Measurements from ENCODE around the gene CASP2.
"Not testable (repeated sequence)": the region's sequence is repeated elsewhere in the genome, so short reads cannot be mapped to it uniquely, and the experiment has no call there.

Gene CASP2

GRCh38 chr7:143265017-143265693, 23.0 kb upstream of the CASP2 start:
- DNase-seq, result no peak

- no peak for DNase-seq
Measured at GRCh38 chr7:143269251-143269650, 18.9 kb upstream of the CASP2 start.

- no peak for DNase-seq
Measured at GRCh38 chr7:143271240-143271639, 16.9 kb upstream of the CASP2 start.

GRCh38 chr7:143272871-143273270, 15.3 kb upstream of the CASP2 start:
- DNase-seq, result no peak

GRCh38 chr7:143279186-143280098, 8.7 kb upstream of the CASP2 start:
- DNase-seq, result no peak

GRCh38 chr7:143280160-143280559, 8.0 kb upstream of the CASP2 start:
- DNase-seq, result no peak

GRCh38 chr7:143280566-143280965, 7.6 kb upstream of the CASP2 start:
- no peak for DNase-seq

DNA sequence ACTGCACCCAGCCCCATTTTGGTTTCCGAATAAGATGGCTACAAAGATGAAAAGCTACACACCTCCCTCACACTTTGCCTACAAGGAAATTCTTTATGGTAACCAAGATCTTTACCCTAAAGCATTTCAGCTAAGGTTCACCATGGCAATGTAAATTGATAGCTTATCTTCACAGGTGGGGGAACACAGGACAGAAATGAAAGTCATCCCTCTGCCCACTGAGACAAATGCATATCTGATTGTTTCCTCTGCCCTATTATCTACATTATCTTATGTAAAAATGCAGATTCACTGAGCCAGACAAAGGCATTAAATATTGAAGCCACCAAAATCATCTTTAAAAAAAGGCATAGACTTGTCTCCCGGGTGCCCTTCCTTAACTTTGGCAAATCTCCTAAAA, 6.6 kb upstream of the CASP2 start:
- no peak for DNase-seq

DNA sequence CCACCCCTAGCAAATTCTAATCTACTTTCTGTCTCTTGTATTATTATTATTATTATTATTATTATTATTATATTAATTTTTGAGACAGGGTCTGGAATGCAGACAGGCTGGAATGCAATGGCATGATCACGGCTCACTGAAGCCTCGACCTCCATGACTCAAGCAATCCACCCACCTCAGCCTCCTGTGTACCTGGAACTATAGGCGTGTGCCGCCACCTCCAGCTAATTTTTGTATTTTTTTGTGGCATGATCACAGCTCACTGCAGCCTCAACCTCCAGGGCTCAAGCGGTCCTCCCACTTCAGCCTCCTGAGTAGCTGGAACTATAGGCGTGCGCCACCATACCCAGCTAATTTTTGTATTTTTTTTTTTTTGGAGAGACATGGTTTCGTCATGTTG, 6.0 kb upstream of the CASP2 start:
- no peak for DNase-seq

- DNase-seq, result no peak
Measured at GRCh38 chr7:143283381-143283780, 4.8 kb upstream of the CASP2 start.

GRCh38 chr7:143284591-143285469, 3.3 kb upstream of the CASP2 start, which contains the start of gene TMEM139:
TSS of gene TMEM139 (plus strand) at chr7:143284958. CDS start at chr7:143285958, 1,000 bp downstream.
- no peak for DNase-seq

- DNase-seq, result no peak
Measured at GRCh38 chr7:143285470-143285778, 2.7 kb upstream of the CASP2 start.

- DNase-seq, result no peak
Measured at GRCh38 chr7:143285806-143286521, 2.2 kb upstream of the CASP2 start.

DNA sequence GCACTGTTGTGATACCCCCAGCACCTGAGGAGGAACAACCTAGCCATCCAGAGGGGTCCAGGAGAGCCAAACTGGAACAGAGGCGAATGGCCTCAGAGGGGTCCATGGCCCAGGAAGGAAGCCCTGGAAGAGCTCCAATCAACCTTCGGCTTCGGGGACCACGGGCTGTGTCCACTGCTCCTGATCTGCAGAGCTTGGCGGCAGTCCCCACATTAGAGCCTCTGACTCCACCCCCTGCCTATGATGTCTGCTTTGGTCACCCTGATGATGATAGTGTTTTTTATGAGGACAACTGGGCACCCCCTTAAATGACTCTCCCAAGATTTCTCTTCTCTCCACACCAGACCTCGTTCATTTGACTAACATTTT, 1.6 kb upstream of the CASP2 start:
- no peak for DNase-seq

GRCh38 chr7:143287339-143287934, 714 bp upstream of the CASP2 start:
- DNase-seq, result no peak

- no peak for DNase-seq
Measured at GRCh38 chr7:143288836-143289235, 685 bp downstream of the CASP2 start.

DNA sequence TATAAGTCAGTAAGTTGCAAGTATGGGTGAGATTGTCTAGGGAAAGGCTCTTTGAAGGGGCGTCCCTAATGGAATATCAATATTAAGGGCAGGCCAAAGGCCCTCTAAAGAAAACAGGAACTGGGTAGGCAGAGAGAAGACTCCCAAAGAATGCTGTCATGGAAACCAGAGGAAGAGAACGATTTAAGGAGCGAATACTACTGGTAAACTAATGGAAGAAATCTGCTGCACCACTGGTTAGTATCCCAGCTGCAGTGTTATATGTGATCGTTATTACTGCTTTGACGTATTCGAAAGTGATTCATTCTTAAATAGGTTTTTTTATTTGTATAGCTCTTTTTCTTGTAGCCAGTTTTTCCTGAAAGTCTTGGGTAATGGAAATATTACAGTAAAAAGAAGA, 1.3 kb downstream of the CASP2 start:
- no peak for DNase-seq

DNA sequence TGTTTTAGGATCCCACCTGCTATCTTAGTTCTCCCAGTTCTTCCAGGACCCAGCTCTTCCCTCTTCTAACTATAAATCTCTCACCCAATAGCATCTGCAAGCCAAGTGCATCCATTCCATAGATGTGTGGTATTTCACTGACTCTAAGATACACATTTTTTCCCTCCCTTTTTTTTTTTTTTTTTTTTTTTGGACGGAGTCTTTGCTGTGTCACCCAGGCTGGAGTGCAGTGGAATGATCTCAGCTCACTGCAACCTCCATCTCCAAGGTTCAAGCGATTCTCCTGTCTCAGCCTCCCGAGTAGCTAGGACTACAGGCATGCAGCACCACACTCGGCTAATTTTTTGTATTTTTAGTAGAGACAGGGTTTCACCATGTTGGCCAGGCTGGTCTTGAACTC, 1.7 kb downstream of the CASP2 start:
- DNase-seq, result not testable (repeated sequence)

GRCh38 chr7:143290293-143290692, 2.1 kb downstream of the CASP2 start:
- no peak for DNase-seq

DNA sequence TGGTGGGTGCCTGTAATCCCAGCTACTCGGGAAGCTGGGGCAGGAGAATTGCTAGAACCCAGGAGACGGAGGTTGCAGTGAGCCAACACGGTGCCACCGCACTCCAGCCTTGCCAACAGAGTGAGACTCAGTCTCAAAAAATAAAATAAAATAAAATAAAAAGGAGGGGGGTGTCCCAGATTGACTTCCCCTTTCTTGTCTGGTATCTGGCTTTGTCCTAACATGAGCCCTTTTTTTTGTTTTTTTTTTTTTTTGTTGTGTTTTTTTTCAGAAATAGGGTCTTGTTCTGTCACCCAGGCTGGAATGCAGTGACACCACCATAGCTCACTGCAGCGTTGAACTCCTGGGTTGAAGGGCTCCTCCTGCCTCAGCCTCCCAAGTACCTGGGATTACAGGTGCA, 4.7 kb downstream of the CASP2 start:
- no peak for DNase-seq

DNA sequence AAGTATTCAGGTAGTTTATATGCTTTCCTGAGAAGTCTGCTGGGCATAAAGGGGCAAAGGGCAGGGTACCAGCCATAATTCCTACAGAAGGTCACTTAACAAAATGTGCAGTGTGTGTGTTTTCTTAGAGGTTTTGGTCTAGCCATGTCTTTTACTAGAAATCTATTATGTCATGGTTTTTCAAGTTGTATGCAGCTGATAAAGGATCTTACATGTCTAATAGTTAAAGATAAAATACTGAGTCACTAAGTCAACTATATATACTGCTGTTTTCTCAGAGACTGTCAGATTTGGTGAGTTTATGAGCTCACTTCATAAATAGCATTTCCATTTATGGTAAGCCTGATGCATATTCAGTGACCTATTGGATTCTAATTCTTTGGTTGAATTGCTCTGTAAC, 7.7 kb downstream of the CASP2 start:
- no peak for DNase-seq

DNA sequence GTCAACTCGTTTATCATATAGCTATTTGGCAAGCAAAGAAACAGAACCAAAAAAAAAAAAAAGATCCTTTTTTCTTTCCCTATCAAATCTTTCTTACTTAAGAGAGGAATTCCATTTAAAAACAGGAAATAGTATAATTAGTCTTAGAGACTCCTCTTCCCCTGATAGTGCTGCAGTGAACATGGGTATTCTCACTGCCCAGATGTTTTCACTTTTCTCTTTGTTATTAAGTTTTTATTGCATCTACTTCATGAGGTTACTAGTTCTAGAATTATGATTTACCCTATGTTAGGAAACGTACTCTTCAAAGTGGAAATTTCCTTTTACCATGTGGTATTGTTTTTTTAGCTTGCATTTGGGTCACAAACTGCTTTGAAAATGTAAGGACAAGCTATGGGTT, 8.5 kb downstream of the CASP2 start:
- no peak for DNase-seq

Measured in KG1 (cell line).